Central memory CD4-positive, alpha-beta T cell (primary cell): ENCODE data around the gene TELO2.

Experiments
- DNase-seq: peaks from one replicate; pipeline ENCODE4 v3.0.0; 2022

The TELO2 gene

DNA sequence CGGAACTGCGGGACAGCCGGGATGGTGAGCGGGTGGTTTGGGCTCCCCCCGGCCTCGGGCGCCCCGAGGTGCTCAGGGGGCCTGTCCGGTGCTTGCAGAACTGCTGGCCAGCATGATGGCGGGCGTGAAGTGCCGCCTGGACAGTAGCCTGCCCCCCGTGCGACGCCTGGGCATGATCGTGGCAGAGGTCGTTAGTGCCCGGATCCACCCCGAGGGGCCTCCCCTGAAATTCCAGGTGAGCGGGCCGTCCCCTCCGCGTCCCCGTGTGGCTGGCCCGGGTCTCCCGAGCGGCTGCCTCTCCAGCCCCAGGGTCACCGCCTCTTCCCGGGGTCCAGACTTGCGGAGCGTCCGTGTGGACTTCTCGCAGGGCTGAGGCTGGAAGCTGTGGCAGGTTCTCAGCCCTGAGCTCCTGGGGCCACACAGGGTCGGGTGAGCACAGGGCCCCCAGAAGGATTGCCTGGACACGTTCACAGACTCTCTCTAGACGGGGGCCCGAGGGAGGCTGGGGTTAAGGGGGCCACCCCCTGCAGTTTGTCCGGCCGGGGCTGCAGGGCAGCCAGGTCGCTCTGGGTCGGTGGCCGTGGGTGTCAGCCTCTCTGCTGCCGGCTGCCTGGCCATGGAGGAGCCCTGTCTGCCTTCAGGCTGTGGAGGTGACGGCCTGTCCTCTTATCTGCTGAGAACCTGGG is 7.4 kb downstream of the TELO2 start:
- no peak for DNase-seq

GRCh38 chr16:1501630-1502029 is 8.5 kb downstream of the TELO2 start:
- DNase-seq = no peak

DNA sequence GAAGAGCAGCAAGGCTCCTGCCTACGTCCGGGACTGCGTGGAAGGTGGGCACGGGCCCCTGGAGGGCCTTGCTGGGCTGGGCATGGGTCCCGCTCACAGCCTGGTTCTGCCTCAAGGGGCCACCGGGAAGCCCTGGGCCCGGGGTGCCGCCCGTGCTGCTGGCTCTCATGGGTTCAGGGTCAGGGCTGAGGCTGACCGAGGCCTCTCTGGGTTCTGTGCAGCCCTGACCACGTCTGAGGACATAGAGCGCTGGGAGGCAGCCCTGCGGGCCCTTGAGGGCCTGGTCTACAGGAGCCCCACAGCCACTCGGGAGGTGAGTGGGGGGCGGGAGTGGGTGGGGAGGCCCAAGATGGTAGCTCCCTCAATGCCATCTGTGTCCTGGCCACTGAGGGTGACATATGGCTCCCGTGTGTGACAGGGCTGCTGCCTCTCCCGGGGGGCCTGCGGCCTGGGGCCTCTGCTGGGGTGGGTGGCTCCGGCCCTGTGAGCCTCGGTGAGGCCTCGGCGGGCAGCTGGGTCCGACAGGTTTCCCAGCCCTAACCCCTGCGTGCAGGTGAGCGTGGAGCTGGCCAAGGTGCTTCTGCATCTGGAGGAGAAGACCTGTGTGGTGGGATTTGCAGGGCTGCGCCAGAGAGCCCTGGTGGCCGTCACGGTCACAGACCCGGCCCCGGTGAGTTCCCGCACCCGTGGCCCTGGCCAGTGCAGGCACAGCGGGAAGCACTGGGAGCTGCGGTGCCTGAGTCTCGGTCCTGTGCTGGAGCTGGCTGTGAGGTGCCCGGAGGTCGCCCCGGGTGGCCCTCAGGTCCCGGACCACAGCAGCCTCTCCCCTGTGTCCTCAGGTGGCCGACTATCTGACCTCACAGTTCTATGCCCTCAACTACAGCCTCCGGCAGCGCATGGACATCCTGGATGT is 9.2 kb downstream of the TELO2 start:
- DNase-seq = no peak

- no peak for DNase-seq
Measured at GRCh38 chr16:1503110-1503955, 10.2 kb downstream of the TELO2 start.

- no peak for DNase-seq
Measured at GRCh38 chr16:1505073-1505844, 12.1 kb downstream of the TELO2 start.

DNA sequence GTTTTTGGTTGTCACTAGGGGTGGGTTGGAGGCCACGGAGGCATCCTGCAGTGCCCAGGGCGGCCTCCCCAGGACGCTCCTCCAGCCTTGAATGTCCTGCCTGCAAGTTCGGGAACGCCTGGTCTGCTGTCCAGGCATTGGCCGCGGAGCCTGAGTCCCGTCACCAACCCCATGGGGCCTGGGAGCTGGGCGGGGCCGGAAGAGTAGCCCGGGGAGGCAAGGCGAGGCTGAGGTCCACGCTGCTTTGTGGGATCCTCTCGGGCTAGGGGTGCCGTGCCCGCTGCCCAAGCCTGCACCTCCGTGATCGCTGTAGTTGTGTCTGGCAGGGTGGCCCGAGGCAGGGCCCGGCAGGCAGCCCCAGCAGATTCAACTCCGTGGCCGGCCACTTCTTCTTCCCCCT is 12.8 kb downstream of the TELO2 start:
- DNase-seq = no peak

DNA sequence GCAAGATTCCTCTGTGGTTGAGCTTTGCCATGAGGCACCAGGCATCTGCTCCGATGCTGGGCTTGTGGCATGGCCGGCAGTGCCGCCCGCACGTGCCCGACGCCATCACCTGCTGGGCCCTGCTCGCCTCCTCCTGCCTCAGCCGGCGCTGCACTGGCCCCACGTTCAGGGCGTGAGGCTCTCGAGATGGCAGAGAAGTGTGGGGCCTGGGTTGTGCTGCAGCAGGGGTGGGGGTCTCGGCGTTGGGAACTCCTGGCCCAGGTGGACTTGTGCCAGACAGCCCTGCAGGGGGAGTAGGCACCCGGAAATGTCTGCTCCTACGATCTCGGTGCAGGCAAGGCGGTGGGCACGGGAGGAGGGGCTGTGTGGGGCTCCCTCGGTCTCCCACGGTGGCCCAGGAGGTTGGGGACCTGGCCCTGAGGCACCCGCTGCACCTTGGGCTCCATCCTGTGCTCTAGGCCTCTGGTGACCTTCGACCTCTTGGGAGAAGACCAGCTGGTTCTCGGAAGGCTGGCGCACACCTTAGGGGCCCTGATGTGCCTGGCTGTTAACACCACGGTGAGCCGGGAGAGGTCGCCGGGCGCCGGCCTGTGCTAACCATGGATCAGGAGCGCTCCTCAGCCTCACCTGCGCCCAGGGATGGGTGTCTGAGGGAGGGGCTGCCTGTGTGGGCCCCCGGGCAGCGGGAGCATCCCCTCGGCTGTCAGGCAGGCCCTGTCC is 13.5 kb downstream of the TELO2 start:
- no peak for DNase-seq

DNA sequence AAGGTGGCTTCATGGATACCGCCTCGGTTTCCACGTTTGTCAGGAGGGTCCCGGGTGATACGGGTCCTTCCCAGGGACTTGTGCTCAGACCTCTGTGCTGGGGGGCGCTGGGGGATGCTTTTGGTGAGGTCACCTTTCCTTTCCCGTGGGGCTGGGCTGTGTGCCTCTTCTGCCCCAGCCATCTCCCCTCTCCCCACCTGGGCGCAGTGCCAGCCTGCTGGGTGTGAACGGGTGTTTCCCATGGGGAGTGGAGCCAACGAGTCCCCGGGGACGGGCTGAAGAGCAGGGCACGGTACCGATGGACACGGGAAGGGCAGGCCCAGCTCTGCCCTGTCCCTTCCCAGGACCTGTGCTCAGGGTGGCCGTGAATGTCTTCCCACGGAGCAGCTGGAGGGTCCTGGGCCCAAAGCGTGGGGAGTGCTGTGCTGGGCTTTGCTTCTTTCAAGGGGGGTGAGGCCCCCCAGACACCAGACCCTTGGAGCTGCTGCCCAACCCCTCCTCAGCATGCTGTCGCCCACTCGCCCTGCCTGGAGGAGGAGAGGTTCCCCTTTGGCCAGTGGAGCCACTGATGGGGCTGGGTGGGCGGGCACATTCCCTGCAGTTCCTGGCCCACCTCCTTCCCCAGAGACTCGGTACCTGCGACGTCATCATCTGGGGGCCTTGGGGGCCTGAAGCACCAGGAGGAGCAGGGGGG is 15.5 kb downstream of the TELO2 start:
- no peak for DNase-seq

DNA sequence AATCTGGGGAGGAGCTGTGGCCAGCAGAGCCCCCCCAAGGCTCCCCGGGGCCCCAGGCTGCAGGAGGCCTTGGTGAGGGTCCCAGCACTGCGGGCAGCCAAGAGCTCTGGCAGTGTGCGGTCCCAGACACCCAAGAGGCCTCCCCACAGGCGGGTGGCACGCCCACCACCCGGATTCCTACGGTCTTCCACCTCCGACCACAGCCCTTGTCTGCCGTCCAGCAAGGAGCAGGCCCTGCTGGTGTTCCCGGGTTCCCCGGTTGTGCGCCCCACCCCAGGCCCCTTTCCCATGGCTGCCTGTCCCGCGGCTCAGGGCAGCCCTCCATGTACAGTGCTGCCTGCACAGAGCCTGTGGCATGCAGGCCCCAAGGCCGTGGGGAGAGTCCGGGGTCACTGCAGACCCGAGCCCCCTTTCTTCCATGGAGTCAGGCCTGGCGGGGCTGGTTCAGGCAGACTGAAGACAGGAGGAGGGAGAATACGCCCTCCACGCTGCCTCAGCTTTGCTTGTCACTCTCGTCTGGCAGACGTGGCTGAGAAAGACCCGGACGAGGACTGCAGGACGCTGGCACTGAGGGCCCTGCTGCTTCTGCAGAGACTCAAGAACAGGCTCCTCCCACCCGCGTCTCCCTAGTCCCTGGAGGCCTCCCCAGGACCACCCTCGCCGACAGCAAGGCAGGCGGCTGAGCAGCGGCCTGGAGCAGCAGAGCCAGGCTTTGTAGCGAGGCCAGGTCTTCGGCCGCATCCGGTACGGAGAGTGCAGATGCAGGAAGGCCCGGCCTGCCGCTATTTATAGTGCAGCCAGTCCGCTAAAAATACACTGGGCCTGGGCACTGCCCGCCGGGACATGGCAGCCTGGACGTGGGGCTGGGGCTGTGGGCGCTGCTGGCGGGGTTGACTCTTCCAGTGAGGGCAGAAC is 16.4 kb downstream of the TELO2 start:
- DNase-seq = no peak

GRCh38 chr16:1510272-1510671 is 17.1 kb downstream of the TELO2 start:
- no peak for DNase-seq

- DNase-seq = no peak
Measured at GRCh38 chr16:1510941-1511351, 17.8 kb downstream of the TELO2 start.

GRCh38 chr16:1511662-1512569 is 18.8 kb downstream of the TELO2 start:
- DNase-seq = no peak

- DNase-seq = no peak
Measured at GRCh38 chr16:1512774-1513173, 19.6 kb downstream of the TELO2 start.

- no peak for DNase-seq
Measured at GRCh38 chr16:1514507-1514906, 21.3 kb downstream of the TELO2 start.

DNA sequence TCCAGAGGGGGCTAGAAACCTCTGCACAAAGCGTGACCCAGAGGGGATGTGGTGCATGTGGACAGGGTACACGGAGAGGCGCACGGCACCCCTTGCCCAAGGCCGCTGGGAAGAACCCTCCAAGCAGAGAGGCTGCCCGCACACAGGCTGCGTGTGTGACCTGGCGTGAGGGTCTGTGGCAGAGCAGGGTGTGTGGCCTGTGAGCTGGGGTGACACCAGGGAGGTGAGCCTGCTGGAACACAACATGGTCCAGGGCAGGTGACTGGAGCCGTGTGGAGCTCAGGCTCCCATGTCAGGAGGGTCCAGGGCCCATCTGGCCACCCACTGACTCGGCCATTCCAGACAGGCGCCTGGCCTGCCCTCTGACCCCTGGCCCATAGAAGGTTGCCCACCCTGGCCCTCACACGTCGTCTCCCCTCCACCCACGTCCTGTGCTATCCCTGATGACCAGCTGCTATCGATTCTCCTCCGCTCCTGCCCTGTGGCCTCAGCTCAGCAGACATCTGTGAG is 25.5 kb downstream of the TELO2 start:
- no peak for DNase-seq

GRCh38 chr16:1519831-1520230 is 26.7 kb downstream of the TELO2 start:
- no peak for DNase-seq

DNA sequence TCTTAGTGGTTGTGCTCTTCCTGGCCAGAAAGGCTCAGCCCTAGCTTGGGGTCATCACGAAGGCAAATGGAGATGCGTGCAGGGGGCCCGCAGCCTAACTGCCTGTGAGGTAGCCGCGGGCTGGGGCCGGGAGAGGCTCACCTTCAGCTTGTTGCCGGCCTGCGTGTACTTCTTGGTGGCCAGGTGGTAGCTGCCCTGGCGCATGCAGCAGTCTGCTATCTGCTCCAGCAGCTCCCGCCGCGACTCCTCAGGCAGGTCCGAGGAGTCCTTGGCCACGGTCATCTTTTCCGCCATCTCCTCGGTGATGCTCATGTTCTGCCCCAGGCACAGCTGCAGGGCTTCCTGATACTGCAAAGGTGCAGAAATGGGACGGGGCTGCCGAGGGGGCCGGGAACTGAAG is 27.3 kb downstream of the TELO2 start:
- no peak for DNase-seq

GRCh38 chr16:1523581-1524245 is 30.6 kb downstream of the TELO2 start:
- DNase-seq = no peak
